GM18951 (cell line): ENCODE data around the gene DBF4.
"Not testable (repeated sequence)": the region's sequence is repeated elsewhere in the genome, so short reads cannot be mapped to it uniquely, and the experiment has no call there.

ENCODE experiments used
- POLR2A ChIP-seq: IDR thresholded peaks from 4 replicates; pipeline ENCODE4 v1.6.1; 2011; ENCODE audit warnings: mild to moderate bottlenecking; ENCODE audit not compliant: insufficient read length, insufficient read depth; ENCODE audit errors: extremely low read depth
- in situ Hi-C: fragments of 300-500 bp; cut with MboI; formaldehyde crosslinking; loops from one replicate; pipeline ENCODE4 v1.12.0; 2022; ENCODE audit warnings: low sequenced_read_pairs, mixed read lengths, inconsistent platforms; ENCODE audit not compliant: unreplicated experiment

The DBF4 gene

DNA sequence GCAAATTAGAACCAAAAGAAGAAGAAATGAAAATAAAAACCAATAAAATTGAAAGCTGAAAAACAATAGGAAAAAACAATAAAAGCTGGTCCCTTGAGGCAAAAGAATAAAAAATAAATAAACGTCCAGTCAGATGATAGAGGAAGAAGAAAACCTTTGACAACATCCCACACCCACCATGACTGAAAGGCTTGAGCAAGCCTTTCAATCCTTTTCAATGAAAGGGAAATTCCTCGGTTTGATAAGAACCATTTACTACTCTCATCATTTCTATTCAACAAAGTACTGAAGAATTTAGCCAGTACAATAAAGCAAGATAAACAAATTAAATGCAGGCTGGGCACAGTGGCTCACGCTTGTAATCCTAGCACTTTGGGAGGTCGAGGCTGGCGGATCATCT lies 3.9 kb upstream of the DBF4 start:
- TF ChIP-seq POLR2A, result no peak
- in situ Hi-C loops, result no loop called here

DNA sequence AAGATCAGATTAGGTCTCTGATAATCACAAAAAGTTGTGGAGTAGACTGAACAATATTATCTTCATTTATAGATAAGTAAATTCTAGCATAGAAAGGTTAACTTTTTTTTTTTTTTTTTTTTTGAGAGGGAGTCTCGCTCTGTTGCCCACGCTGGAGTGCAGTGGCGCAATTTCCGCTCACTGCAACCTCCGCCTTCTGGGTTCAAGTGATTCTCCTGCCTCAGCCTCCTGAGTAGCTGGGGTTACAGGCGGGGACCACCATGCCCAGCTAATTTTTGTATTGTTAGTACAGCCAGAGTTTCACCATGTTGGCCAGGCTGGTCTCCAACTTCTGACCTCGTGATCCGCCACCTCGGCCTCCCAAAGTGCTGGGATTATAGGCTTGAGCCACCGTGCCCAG lies 3.0 kb upstream of the DBF4 start:
- in situ Hi-C loops, result not testable (repeated sequence)

DNA sequence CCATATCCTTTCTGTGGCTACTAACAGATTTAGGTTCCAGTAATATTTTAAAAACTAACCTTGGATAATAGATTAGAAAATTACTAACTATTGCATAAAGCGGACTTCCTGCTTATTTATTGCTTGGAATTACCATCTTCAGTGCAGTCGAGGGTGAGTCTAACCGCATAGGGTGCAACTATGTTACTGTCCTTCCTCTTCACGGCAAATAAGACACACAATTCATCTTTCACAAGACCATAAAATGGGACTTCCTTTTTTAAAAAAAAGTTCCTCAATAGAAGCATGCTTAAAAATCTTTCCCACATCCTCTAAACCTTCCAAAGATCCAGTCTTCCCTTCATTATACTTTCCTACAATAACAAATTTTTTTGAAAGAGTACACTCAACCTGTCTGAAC lies 2.2 kb upstream of the DBF4 start:
- in situ Hi-C loops, result no loop called here
- TF ChIP-seq POLR2A, result no peak

GRCh38 chr7:87875151-87876039 lies 898 bp upstream of the DBF4 start:
- TF ChIP-seq POLR2A, result no peak
- in situ Hi-C loops, result no loop called here

DNA sequence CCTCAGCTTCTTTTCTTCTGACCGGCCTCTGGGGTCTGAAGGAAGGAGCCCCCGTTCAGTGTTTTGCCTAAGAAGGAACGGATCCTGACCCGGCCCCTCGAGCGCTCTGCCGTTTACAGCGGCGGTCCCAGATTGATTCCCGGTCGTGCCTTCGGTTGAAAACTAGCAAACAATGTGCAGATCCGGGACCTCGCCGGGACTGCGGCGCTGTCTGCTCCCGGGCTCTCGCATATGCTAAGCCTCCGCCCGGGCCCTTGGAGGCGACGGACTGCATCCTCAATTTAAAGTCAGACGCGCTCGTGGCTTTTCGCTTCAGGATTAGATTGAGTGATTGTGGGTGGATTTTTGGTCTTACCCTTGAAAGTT lies 559 bp downstream of the DBF4 start:
- in situ Hi-C loops, result no loop called here
- no peak for TF ChIP-seq POLR2A

DNA sequence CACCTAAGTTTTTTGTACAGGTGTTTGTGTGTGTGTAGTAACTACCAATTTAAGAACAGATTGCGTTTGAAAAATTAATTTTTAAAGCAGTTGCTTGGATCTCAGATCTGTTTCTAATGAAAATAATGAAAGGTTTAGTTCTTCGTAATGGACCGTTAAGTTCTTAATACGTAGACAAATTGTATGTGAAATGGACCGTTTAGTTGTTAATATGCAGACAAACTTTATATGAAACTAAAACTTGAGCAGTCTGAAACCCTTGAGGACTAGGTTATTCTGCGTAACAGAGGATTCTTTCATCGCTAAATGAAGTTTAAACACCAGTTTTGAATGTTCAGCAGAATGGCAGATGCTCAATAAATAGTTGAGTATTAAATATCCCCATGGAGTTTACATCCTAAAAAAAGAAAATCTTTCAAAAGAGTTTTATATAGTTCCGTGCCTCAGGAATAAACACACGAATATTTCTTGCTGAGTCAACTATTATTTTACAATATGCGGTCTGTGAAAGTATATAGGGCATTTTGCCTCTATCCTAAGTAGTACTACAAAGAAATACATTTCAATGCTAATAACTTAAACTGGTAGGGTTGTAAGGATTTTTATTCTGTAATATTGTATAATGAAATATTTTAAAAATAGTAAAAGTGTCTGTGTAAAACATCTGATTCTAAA lies 1.2 kb downstream of the DBF4 start:
- in situ Hi-C loops, result no loop called here
- TF ChIP-seq POLR2A, result no peak

DNA sequence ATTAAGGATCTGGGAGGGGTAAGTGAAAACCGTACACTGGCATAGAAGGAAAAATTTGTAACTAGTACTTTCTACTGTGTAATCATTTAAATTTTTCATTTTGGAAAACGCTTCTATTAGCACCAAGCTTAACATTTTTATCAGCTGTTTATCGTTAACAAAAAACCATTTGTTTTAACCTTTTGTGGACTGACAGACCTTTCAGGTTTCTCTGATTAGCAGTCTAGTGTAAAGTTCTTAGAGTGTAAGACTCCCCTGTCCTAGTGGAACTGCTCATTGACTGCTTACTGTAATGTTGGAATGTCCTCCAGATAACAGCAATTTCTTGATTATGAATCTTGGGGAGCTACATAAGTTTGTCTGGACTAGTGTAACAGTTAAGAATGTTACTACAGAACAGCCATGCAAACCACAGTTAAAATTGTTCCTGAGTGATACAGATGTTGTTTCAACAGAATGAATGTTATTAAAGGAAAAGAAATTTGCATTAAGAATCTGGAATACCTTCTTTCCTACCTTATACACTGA lies 2.0 kb downstream of the DBF4 start:
- in situ Hi-C loops, result no loop called here
- TF ChIP-seq POLR2A, result no peak

DNA sequence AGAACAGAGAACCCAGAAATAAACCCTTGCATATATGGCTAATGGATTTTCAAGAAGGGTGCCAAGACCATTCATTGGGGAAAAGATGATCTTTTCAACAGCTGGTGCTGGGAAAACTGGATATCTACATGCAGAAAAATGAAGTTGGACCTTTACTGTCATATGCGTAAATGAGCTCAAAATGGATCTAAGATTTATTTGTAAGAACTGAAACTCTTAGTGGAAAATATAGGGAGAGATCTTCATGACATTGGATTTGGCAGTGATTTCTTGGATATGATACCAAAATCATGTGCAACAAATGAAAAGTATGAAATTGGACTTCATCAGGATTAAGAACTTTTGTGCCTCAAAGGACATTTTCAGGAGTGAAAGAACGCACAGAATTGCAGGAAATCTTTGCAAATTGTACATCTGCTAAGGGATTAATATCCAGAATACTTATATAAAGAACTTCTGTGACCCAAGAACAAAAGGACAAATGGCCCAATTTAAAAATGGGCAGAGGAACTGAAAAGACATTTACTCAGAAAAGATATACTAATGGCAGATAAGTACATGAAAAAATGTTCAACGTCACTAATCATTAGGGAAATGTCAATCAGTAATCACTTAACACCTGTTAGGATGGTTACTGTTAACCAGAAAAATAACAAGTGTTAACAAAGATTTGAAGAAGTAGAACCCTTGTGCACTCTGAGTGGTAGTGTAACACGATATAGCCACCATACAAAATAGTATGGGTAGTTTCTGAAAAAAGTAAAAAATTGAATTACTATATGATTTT lies 6.1 kb downstream of the DBF4 start:
- TF ChIP-seq POLR2A, result no peak
- in situ Hi-C loops, result loop anchor here (5.0 kb wide), 1 partner anchor 80 kb away; no protein-coding TSS in a partner anchor

DNA sequence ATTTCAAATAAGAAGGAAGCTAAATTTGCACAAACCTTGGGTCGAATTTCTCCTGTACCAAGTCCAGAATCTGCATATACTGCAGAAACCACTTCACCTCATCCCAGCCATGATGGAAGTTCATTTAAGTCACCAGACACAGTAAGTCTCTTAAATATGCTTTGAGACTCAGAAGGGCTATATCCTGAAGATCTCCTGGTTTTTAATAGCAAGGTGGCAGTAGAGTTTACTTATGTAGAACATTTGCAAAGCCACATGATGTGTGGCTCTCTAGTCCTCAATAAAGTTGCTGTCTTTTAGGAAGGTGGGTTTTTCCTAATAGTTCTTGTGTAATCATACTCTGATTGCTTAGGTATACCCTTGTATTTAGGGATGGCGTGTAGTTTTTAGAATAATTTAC lies 8.7 kb downstream of the DBF4 start:
- in situ Hi-C loops, result no loop called here

DNA sequence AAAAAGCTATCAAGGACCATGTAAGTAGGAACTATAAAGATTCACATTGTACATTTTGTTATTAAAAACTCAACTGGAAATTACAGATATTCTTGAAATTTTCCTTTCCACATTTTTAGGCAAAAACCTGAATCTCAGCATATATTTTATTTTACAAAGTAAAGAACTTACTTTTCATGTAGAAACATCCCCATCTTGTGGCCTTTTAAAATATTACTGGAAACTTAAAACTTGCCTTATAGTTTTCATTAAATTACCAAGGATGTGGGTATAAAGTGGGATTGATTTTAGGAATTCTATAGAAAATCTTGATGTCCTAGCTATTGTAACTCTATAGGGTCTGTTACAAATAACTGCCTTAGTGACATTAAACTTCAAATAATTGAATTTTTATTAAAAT lies 10.6 kb downstream of the DBF4 start:
- TF ChIP-seq POLR2A, result no peak
- in situ Hi-C loops, result no loop called here

More for the DNA sequence above, 8.7 kb downstream of the DBF4 start:
- TF ChIP-seq POLR2A, result no peak

- in situ Hi-C loops, result no loop called here
- no peak for TF ChIP-seq POLR2A
These were observed 19.1 kb downstream of the DBF4 start for GRCh38 chr7:87895363-87895762.

DNA sequence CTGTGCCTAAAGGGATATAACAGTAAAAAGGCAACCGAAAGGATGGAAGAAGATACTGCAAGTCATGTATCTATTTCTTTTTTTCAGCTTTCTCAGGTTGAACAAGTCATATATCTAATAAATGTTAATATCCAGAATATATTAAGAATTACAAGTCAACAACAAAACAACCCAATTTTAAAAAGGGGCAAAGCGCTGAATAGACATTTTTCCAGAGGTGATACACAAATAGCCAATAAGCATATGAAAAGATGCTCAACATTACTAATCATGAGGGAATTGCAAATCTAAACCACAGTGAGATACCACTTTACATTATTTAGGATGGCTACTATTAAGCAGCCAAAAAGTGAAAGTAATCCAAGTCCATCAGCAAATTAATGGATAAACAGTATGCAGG lies 23.0 kb downstream of the DBF4 start:
- in situ Hi-C loops, result no loop called here
- no peak for TF ChIP-seq POLR2A

- in situ Hi-C loops, result not testable (repeated sequence)
These were observed 31.0 kb downstream of the DBF4 start for GRCh38 chr7:87907136-87907906.

GRCh38 chr7:87908814-87909213 lies 32.5 kb downstream of the DBF4 start:
- in situ Hi-C loops, result not testable (repeated sequence)
